GM12872 (cell line): ENCODE measurements around the gene KRT78.

Experiments used
- TF ChIP-seq, protein P1 (sequence below): IDR thresholded peaks from 3 replicates; pipeline ENCODE4 v1.5.1; 2011; ENCODE audit warnings: low read depth, mild to moderate bottlenecking, low read length, moderate library complexity; ENCODE audit not compliant: insufficient read depth

KRT78 gene

GRCh38 chr12:52856787-52857186, 8.0 kb upstream of the KRT78 start:
- TF ChIP-seq, protein P1, sequence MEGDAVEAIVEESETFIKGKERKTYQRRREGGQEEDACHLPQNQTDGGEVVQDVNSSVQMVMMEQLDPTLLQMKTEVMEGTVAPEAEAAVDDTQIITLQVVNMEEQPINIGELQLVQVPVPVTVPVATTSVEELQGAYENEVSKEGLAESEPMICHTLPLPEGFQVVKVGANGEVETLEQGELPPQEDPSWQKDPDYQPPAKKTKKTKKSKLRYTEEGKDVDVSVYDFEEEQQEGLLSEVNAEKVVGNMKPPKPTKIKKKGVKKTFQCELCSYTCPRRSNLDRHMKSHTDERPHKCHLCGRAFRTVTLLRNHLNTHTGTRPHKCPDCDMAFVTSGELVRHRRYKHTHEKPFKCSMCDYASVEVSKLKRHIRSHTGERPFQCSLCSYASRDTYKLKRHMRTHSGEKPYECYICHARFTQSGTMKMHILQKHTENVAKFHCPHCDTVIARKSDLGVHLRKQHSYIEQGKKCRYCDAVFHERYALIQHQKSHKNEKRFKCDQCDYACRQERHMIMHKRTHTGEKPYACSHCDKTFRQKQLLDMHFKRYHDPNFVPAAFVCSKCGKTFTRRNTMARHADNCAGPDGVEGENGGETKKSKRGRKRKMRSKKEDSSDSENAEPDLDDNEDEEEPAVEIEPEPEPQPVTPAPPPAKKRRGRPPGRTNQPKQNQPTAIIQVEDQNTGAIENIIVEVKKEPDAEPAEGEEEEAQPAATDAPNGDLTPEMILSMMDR: no peak

DNA sequence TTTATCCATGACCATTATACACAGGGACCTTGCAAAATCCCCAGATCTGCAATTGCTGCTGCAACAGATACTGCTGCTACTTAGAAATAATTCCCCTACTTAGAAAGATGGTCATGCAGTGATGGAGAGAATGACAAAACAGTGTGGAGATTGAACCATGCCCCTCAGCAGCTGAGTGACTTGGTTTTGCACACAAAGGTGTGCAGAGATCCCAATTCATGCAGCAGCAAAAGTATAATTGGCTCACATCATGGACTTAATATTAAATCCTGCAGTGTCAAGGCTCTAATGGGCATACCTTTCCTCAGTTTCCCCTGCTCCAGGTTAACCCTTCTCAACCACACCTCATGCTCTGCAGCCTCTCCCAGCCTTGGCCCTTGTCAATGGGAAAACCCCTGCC, 3.0 kb upstream of the KRT78 start:
- TF ChIP-seq, protein P1: no peak

GRCh38 chr12:52850681-52851080, 1.9 kb upstream of the KRT78 start:
- TF ChIP-seq, protein P1: no peak

- TF ChIP-seq, protein P1: no peak
Observed at GRCh38 chr12:52849511-52849910, 717 bp upstream of the KRT78 start.

- TF ChIP-seq, protein P1: no peak
Observed at GRCh38 chr12:52847335-52848102, 1.3 kb downstream of the KRT78 start.

GRCh38 chr12:52846356-52846970, 2.3 kb downstream of the KRT78 start:
- TF ChIP-seq, protein P1: no peak

DNA sequence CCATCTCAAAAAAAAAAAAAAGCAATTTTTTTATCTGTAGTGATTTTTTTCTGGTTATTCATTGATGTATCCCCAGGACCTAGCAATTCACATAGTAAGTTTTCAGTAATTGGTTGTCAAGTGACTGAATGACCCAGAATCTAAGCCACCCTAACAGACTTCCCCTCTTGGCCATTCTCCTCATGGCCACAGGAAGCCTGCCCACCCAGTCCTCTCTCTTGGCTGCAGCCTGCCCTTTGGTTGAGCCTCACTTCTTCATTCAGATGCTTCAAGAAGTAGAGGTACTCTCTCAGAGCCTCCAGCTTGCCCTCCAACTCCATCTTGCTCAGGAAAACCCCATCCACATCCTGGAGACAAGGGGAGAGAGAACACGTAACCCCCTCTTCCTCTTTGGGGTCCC, 2.8 kb downstream of the KRT78 start:
- TF ChIP-seq, protein P1: no peak
